HepG2 (cell line): ENCODE results near the gene BTBD1. TPM values are rescaled to one million over a fixed set of nuclear protein-coding genes. Genes with fewer than 3 reads are reported as not detected.
A peak's percentile ranks its signal among the peaks of the same experiment; 100 is the strongest.

Source experiments
- ATF4 ChIP-seq, 2 experiments: fragments of 450-650 bp in 1 of 2; sonication (generic) in 1 of 2; formaldehyde crosslinking; IDR thresholded peaks; 2 replicates each; pipeline versions ENCODE4 v1.5.0 to v1.8.0; 2020 to 2022; ENCODE audit warnings: mild to moderate bottlenecking in 1 of 2, missing genetic modification reagents in 1 of 2
- ETV5 ChIP-seq: IDR thresholded peaks from 2 replicates; pipeline ENCODE4 v1.6.1; 2018; ENCODE audit warnings: missing biosample characterization, missing genetic modification reagents, inconsistent platforms, borderline replicate concordance
- GABPA ChIP-seq, 2 experiments: IDR thresholded peaks; 2 replicates each; pipeline ENCODE4 v1.6.1; 2011 to 2016; ENCODE audit warnings: low read depth in 2 of 2, low read length in 1 of 2, missing biosample characterization in 1 of 2, missing genetic modification characterization in 1 of 2
- GLMP ChIP-seq: sonication (generic); formaldehyde crosslinking; IDR thresholded peaks from 2 replicates; pipeline ENCODE4 v1.9.0; 2021; ENCODE audit warnings: missing genetic modification reagents, mild to moderate bottlenecking, borderline replicate concordance
- MBNL3 ChIP-seq: fragments of 250-450 bp; sonication (Bioruptor Pico); conservative IDR thresholded peaks from 2 replicates; pipeline ENCODE4 v1.8.0; 2022; ENCODE audit warnings: mild to moderate bottlenecking, inconsistent platforms
- NFE2L1 ChIP-seq: sonication (generic); formaldehyde crosslinking; IDR thresholded peaks from 2 replicates; pipeline ENCODE4 v1.4.0; 2020; ENCODE audit warnings: missing genetic modification reagents, mild to moderate bottlenecking, borderline replicate concordance
- SALL1 ChIP-seq: sonication (generic); formaldehyde crosslinking; IDR thresholded peaks from 2 replicates; pipeline ENCODE4 v1.8.0; 2022; ENCODE audit warnings: mild to moderate bottlenecking, missing genetic modification reagents
- ZBTB25 ChIP-seq: IDR thresholded peaks from 2 replicates; pipeline ENCODE4 v1.6.1; 2018; ENCODE audit warnings: missing genetic modification reagents
- ZNF143 ChIP-seq: sonication (generic); formaldehyde crosslinking; IDR thresholded peaks from 2 replicates; pipeline ENCODE4 v1.4.0; 2020; ENCODE audit warnings: missing genetic modification reagents
- ZNF614 ChIP-seq: IDR thresholded peaks from 2 replicates; pipeline ENCODE4 v1.6.1; 2018; ENCODE audit warnings: missing biosample characterization, missing genetic modification reagents, inconsistent platforms, borderline replicate concordance
- ZNF773 ChIP-seq: sonication (generic); formaldehyde crosslinking; IDR thresholded peaks from 2 replicates; pipeline ENCODE4 v1.4.0; 2020; ENCODE audit warnings: missing genetic modification reagents, borderline replicate concordance
- ZSCAN22 ChIP-seq: sonication (generic); formaldehyde crosslinking; IDR thresholded peaks from 2 replicates; pipeline ENCODE4 v1.4.0; 2020; ENCODE audit warnings: mild to moderate bottlenecking, missing genetic modification reagents
- polyA plus RNA-seq, 8 experiments: library from polyadenylated mRNA; depleted of rRNA in 3 of 8; stranded (reverse) in 7 of 8; unstranded in 1 of 8; fragments of >200 nt; fragmentation: Illumina TruSeq in 4 of 8; extraction: Trizol in 4 of 8; gene quantifications; 2 replicates each; pipeline versions ENCODE4 v1.2.1 to v1.2.3, GENCODE V29; 2011 to 2016; ENCODE audit warnings: low read depth in 4 of 8, missing spikeins in 1 of 8, mixed read lengths in 1 of 8; ENCODE audit not compliant: insufficient read depth in 1 of 8
- total RNA-seq, 5 experiments: library from RNA; depleted of rRNA; stranded (reverse); fragments of >200 nt; fragmentation: Illumina TruSeq; extraction: Trizol; gene quantifications; 2 replicates each; pipeline ENCODE4 v1.2.3, GENCODE V29; 2016; ENCODE audit warnings: low read depth in 1 of 5
- TF ChIP-seq, protein P1 (sequence below): sonication (generic); formaldehyde crosslinking; IDR thresholded peaks from 2 replicates; pipeline ENCODE4 v1.4.0; 2020; ENCODE audit warnings: mild to moderate bottlenecking, low read depth, missing genetic modification reagents
- TF ChIP-seq, protein P2 (sequence below): sonication (generic); formaldehyde crosslinking; IDR thresholded peaks from 2 replicates; pipeline ENCODE4 v1.8.0; 2022; ENCODE audit warnings: missing genetic modification reagents, mild to moderate bottlenecking, inconsistent platforms, borderline replicate concordance
- TF ChIP-seq, protein P3 (sequence below): sonication (generic); formaldehyde crosslinking; IDR thresholded peaks from 2 replicates; pipeline ENCODE4 v1.8.0; 2022; ENCODE audit warnings: missing genetic modification reagents, mild to moderate bottlenecking, borderline replicate concordance

BTBD1 gene
- total and polyA plus RNA-seq, 2 of the 13 experiments (the other 11 are each of a cell fraction or from before 2014, with no cell fraction given), result 32.1 to 53.9 TPM

- peak; percentile 56; the same call in 1 of the 2 replicates for TF ChIP-seq ZBTB25 (CRISPR knock-in tag)
- 0 out of 2 replicates have a peak, but pooled peaks have one; percentile 74 for TF ChIP-seq MBNL3 (CRISPR knock-in tag)
- TF ChIP-seq ATF4 (CRISPR knock-in tag; IDR thresholded peaks at IDR 0.05), result peak in 1 of 2 experiments; percentile 74; a peak in 2 of 4 replicates
- TF ChIP-seq, protein P1, sequence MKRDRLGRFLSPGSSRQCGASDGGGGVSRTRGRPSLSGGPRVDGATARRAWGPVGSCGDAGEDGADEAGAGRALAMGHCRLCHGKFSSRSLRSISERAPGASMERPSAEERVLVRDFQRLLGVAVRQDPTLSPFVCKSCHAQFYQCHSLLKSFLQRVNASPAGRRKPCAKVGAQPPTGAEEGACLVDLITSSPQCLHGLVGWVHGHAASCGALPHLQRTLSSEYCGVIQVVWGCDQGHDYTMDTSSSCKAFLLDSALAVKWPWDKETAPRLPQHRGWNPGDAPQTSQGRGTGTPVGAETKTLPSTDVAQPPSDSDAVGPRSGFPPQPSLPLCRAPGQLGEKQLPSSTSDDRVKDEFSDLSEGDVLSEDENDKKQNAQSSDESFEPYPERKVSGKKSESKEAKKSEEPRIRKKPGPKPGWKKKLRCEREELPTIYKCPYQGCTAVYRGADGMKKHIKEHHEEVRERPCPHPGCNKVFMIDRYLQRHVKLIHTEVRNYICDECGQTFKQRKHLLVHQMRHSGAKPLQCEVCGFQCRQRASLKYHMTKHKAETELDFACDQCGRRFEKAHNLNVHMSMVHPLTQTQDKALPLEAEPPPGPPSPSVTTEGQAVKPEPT (CRISPR knock-in tag), result peak; percentile 63; the same call in 1 of the 2 replicates
- TF ChIP-seq ETV5 (CRISPR knock-in tag), result peak; percentile 78
- TF ChIP-seq NFE2L1 (CRISPR knock-in tag), result peak; percentile 67; the same call in 1 of the 2 replicates
- TF ChIP-seq, protein P2, sequence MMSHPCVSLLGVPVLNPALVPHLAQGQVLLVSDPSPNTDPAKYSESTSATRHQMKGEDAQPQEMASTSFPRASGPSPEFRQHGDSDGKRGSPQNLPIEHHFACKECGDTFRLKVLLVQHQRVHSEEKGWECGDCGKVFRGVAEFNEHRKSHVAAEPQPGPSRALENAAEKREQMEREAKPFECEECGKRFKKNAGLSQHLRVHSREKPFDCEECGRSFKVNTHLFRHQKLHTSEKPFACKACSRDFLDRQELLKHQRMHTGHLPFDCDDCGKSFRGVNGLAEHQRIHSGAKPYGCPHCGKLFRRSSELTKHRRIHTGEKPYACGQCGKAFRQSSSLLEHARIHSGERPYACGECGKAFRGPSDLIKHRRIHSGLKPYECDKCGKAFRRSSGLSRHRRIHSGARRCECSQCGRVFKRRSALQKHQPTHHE, result 0 out of 2 replicates have a peak, but pooled peaks have one; percentile 51
- no peak for TF ChIP-seq GLMP
- TF ChIP-seq ZNF143, result no peak
- TF ChIP-seq, protein P3, sequence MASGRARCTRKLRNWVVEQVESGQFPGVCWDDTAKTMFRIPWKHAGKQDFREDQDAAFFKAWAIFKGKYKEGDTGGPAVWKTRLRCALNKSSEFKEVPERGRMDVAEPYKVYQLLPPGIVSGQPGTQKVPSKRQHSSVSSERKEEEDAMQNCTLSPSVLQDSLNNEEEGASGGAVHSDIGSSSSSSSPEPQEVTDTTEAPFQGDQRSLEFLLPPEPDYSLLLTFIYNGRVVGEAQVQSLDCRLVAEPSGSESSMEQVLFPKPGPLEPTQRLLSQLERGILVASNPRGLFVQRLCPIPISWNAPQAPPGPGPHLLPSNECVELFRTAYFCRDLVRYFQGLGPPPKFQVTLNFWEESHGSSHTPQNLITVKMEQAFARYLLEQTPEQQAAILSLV, result peak; percentile 85; the same call in 1 of the 2 replicates
- TF ChIP-seq ZNF773, result 0 out of 2 replicates have a peak, but pooled peaks have one; percentile 32
- peak; percentile 68 for TF ChIP-seq GABPA (IDR thresholded peaks at IDR 0.05; ENCODE audit: low read depth, low read length)
- TF ChIP-seq GABPA (CRISPR knock-in tag; IDR thresholded peaks at IDR 0.05; ENCODE audit: low read depth), result peak; percentile 94
- 0 out of 2 replicates have a peak, but pooled peaks have one; percentile 41 for TF ChIP-seq ZSCAN22 (CRISPR knock-in tag)
- peak; percentile 74; the same call in 1 of the 2 replicates for TF ChIP-seq ZNF614 (CRISPR knock-in tag)
- peak; percentile 86 for TF ChIP-seq SALL1
These were observed 81.2 kb downstream of the BTBD1 start, which contains the start of gene RAMAC (continued) for GRCh38 chr15:82985688-82986441.
